ENCODE results near the gene STX16. TPM values are rescaled to one million over a fixed set of nuclear protein-coding genes. Genes with fewer than 3 reads are reported as not detected.

The STX16 gene
- total and polyA plus RNA-seq, 9 of the 15 experiments (the other 6 are each of a cell fraction or from before 2014, with no cell fraction given) = 4.4 to 43.5 (median 14.7) TPM

DNA sequence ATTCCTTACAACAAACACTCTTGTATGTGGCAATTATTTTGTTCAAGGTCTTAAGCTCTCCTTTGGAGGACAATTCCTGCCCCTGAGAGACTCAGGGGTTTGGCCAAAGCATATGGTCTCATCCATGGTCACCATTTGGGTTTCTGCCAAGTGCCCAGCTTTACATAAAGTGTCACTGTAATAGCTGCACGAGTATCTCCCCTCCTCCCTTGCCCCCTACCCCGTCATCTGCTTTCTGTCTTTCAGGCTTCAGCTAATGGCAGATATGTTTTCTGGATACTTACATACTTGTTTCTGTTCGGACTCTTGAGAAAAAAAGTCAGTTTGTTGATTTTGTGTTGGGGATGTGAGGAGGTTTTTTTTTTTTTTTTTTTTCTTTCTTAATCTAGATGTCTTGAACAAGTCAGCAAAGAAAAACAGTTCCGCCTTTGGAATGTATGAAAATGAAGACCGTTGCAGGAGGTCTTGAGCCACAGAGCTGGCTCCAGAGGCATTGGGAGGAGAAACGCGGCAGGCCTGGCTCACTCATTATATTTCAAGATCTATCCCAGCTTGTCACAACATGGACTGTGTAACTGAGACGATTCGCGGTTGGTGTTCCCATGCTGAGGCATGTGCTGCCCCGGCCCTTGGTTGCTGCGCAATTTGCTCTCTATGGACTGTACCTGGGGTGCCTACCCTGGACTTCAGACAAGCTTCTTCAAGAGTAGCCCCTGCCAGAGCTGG, 32.6 kb upstream of the STX16 start:
- peaks cover 7 to 51% of the 10 kb centered on the region in 2 experiments for H3K27me3 ChIP-seq (ENCODE audit: control insufficient read depth in 2 of 2, insufficient read depth in 2 of 2, low read length in 2 of 2)
- H3K79me2 ChIP-seq (ENCODE audit: control insufficient read depth, insufficient read depth, low read length) = no peaks in the 10 kb centered on the region
- H3K4me2 ChIP-seq (ENCODE audit: insufficient read depth, low read length) = no peak overlapping the region
- intact Hi-C loops (cut with micrococcal nuclease) (no loop called here), in situ Hi-C loops (cut with MboI) (no loop called here)
- DNase-seq (ENCODE audit: extremely low read depth in 1 of 4, low spot score in 3 of 4) (no peak), FAIRE-seq (no peak), ATAC-seq (no peak)
- no peak overlapping the region for H3K4me3 ChIP-seq
- no peaks in the 10 kb centered on the region for H3K36me3 ChIP-seq (ENCODE audit: control insufficient read depth, insufficient read depth, low read length)
- ChIA-PET POLR2A (interaction anchor here (0.7 to 0.9 kb wide), 3 partner anchors 9 to 406 kb away, joined by 3 read pairs; no protein-coding TSS in a partner anchor), CTCF (ENCODE audit: low intra/inter-chr PET ratio) (no interaction called here)
- 21% methylated on average over 12 of the region's 12 CpGs for WGBS (ENCODE audit: insufficient coverage, low coverage, missing lambda C conversion rate)
- no peak for TF ChIP-seq DDX20 (tag; IDR thresholded peaks at IDR 0.05; ENCODE audit: low read depth)
- no peak overlapping the region; a peak in 1 of 4 replicates for H3K9ac ChIP-seq (ENCODE audit: insufficient read depth in 1 of 2, low read depth in 2 of 2, low read length in 2 of 2)
- H3K9me1 ChIP-seq (ENCODE audit: control insufficient read depth, insufficient read depth, low read length) = no peaks in the 10 kb centered on the region
- H4K20me1 ChIP-seq (replicated peaks; ENCODE audit: control insufficient read depth, insufficient read depth, low read length) = no peaks in the 10 kb centered on the region
- H3K27ac ChIP-seq (ENCODE audit: extremely low read depth, low read depth, low read length) = no peak overlapping the region
- H3K4me1 ChIP-seq (replicated peaks in 1 of 2; ENCODE audit: control insufficient read depth in 2 of 2, insufficient read depth in 2 of 2, low read length in 2 of 2) = peaks cover 11 to 22% of the 10 kb centered on the region in 2 experiments
- no TSS peak for BruUV-seq (replicated peaks)
- no peak overlapping the region for H2AFZ ChIP-seq (ENCODE audit: low read depth, low read length)
- no peaks in the 10 kb centered on the region for H3K9me3 ChIP-seq (replicated peaks; ENCODE audit: control insufficient read depth, insufficient read depth, low read depth, low read length)

DNA sequence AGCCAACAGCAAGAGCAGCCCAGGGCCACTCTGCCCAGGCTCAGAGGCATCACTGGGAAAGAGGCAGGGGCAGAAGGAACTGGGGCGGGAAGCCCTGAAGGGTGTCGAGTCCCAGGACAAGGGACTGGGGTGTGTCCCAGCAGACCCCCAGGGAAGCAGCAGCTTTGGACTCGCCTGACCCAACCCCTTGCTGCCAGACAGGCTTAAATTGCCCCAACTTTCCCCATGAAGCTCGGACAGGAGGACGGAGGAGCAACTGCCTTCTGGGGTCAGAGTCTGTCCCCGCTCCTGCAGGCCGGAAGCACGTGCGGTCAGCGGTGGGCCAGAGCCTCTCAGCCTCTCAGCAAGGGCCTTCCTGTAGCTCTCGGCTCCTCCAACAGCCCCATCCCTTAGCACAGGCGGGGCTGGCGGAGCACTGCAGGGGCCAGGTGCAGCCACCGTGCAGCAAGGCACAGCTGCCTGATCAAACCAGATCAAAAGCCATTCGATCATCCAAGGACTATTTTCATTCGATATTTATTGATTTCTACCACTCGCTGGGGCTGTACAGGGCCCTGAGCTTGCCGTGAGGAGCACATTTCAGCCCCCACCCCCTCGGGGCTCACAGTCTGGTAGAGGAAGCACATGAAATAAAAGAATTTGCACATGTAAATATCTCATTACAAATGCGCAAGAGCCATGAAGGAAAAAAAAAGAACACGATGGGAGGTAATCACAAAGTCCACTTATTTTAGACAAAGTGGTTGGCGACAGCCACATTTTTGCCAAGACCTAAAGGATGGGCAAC, 31.8 kb upstream of the STX16 start:
- no peaks in the 10 kb centered on the region for H3K9me3 ChIP-seq (replicated peaks; ENCODE audit: control insufficient read depth, insufficient read depth, low read depth, low read length)
- no peaks in the 10 kb centered on the region for H3K9me1 ChIP-seq (ENCODE audit: control insufficient read depth, insufficient read depth, low read length)
- peaks cover 7 to 44% of the 10 kb centered on the region in 2 experiments for H3K27me3 ChIP-seq (ENCODE audit: control insufficient read depth in 2 of 2, insufficient read depth in 2 of 2, low read length in 2 of 2)
- intact Hi-C loops (cut with micrococcal nuclease) = no loop called here
- H3K9ac ChIP-seq (ENCODE audit: insufficient read depth in 1 of 2, low read depth in 2 of 2, low read length in 2 of 2) = no peak overlapping the region; a peak in 1 of 4 replicates
- in situ Hi-C loops (cut with MboI) = no loop called here
- H3K79me2 ChIP-seq (ENCODE audit: control insufficient read depth, insufficient read depth, low read length) = no peaks in the 10 kb centered on the region
- H3K4me2 ChIP-seq (ENCODE audit: insufficient read depth, low read length) = no peak overlapping the region
- DNase-seq (ENCODE audit: extremely low read depth in 1 of 4, low spot score in 3 of 4) (no peak), FAIRE-seq (no peak), ATAC-seq (no peak)
- H2AFZ ChIP-seq (ENCODE audit: low read depth, low read length) = no peak overlapping the region; the same call in 1 of the 2 replicates
- POLR2A ChIA-PET = interaction anchor here (0.5 to 0.7 kb wide), 2 partner anchors 8 to 23 kb away, joined by 3 read pairs; no protein-coding TSS in a partner anchor
- H3K36me3 ChIP-seq (ENCODE audit: control insufficient read depth, insufficient read depth, low read length) = no peaks in the 10 kb centered on the region
- WGBS (ENCODE audit: insufficient coverage, low coverage, missing lambda C conversion rate) = 27% methylated on average over 22 of the region's 22 CpGs
- CTCF ChIA-PET (ENCODE audit: low intra/inter-chr PET ratio) = no interaction called here
- no peaks in the 10 kb centered on the region for H4K20me1 ChIP-seq (replicated peaks; ENCODE audit: control insufficient read depth, insufficient read depth, low read length)
- no TSS peak for BruUV-seq (replicated peaks)
- no peak overlapping the region for H3K4me3 ChIP-seq
- H3K27ac ChIP-seq (ENCODE audit: extremely low read depth, low read depth, low read length) = no peak overlapping the region
- peaks cover 17 to 27% of the 10 kb centered on the region in 2 experiments for H3K4me1 ChIP-seq (replicated peaks in 1 of 2; ENCODE audit: control insufficient read depth in 2 of 2, insufficient read depth in 2 of 2, low read length in 2 of 2)
- TF ChIP-seq NR1H2 (CRISPR knock-in tag; IDR thresholded peaks at IDR 0.05) (no peak), POLR2AphosphoS2 (IDR thresholded peaks at IDR 0.05; ENCODE audit: low read length) (no peak), ZNF778 (CRISPR knock-in tag; IDR thresholded peaks at IDR 0.05) (no peak), L3MBTL2 (IDR thresholded peaks at IDR 0.05) (peak; percentile 38; the same call in 1 of the 2 replicates), ZNF57 (CRISPR knock-in tag; IDR thresholded peaks at IDR 0.05) (no peak), ETV6 (IDR thresholded peaks at IDR 0.05; ENCODE audit: borderline replicate concordance in 1 of 2, low read depth in 2 of 2, low read length in 1 of 2) (no peak), ETV6 (CRISPR knock-in tag; IDR thresholded peaks at IDR 0.05; ENCODE audit: borderline replicate concordance) (no peak), SOX6 (IDR thresholded peaks at IDR 0.05) (no peak), DDX20 (tag; IDR thresholded peaks at IDR 0.05; ENCODE audit: low read depth) (no peak)
- TF ChIP-seq, protein P1, sequence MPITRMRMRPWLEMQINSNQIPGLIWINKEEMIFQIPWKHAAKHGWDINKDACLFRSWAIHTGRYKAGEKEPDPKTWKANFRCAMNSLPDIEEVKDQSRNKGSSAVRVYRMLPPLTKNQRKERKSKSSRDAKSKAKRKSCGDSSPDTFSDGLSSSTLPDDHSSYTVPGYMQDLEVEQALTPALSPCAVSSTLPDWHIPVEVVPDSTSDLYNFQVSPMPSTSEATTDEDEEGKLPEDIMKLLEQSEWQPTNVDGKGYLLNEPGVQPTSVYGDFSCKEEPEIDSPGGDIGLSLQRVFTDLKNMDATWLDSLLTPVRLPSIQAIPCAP (CRISPR knock-in tag; IDR thresholded peaks at IDR 0.05; ENCODE audit: borderline replicate concordance) = no peak
- TF ChIP-seq, protein P2, sequence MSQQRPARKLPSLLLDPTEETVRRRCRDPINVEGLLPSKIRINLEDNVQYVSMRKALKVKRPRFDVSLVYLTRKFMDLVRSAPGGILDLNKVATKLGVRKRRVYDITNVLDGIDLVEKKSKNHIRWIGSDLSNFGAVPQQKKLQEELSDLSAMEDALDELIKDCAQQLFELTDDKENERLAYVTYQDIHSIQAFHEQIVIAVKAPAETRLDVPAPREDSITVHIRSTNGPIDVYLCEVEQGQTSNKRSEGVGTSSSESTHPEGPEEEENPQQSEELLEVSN (IDR thresholded peaks at IDR 0.05; ENCODE audit: borderline replicate concordance in 1 of 2, extremely low read depth in 1 of 2, insufficient read depth in 1 of 2, insufficient read length in 1 of 2, low read depth in 1 of 2, low read length in 1 of 2, poor library complexity in 1 of 2, severe bottlenecking in 1 of 2) = peak; percentile 32 to 52
